ENCODE data around the gene SENP3. TPM values are rescaled to one million over a fixed set of nuclear protein-coding genes. Genes with fewer than 3 reads are reported as not detected.
"Not testable (repeated sequence)": the region's sequence is repeated elsewhere in the genome, so short reads cannot be mapped to it uniquely, and the experiment has no call there.

SENP3 gene
- total RNA-seq, 1 experiment from 2014 or later: 92.2 TPM

GRCh38 chr17:7590743-7591142 is 29.0 kb downstream of the SENP3 start:
- DNase-seq (ENCODE audit: extremely low read depth, low read depth): no peak

- no peak for DNase-seq (ENCODE audit: extremely low read depth, low read depth)
Observed at GRCh38 chr17:7591596-7591995, 29.9 kb downstream of the SENP3 start.

- no peak for DNase-seq (ENCODE audit: extremely low read depth, low read depth)
Observed at GRCh38 chr17:7592422-7593021, 30.8 kb downstream of the SENP3 start.

GRCh38 chr17:7593296-7593695 is 31.6 kb downstream of the SENP3 start:
- DNase-seq (ENCODE audit: extremely low read depth, low read depth): no peak

GRCh38 chr17:7597561-7597960 is 35.8 kb downstream of the SENP3 start:
- DNase-seq (ENCODE audit: extremely low read depth, low read depth): not testable (repeated sequence)

GRCh38 chr17:7606280-7606679 is 44.6 kb downstream of the SENP3 start:
- no peak for DNase-seq (ENCODE audit: extremely low read depth, low read depth)

GRCh38 chr17:7610641-7611040 is 48.9 kb downstream of the SENP3 start:
- DNase-seq (ENCODE audit: extremely low read depth, low read depth): no peak

- no peak for DNase-seq (ENCODE audit: extremely low read depth, low read depth)
Observed at GRCh38 chr17:7611635-7612293, 50.0 kb downstream of the SENP3 start.

- no peak for DNase-seq (ENCODE audit: extremely low read depth, low read depth)
Observed at GRCh38 chr17:7612294-7612640, 50.5 kb downstream of the SENP3 start.

- DNase-seq (ENCODE audit: extremely low read depth, low read depth): no peak
Observed at GRCh38 chr17:7613769-7614424, 52.2 kb downstream of the SENP3 start.

GRCh38 chr17:7614425-7615264 is 52.9 kb downstream of the SENP3 start, which contains the start of gene FXR2:
FXR2 (minus strand) TSS chr17:7614897; CDS start chr17:7614532, 365 bp downstream.
- peak; percentile 100 for DNase-seq (ENCODE audit: extremely low read depth, low read depth)

- DNase-seq (ENCODE audit: extremely low read depth, low read depth): no peak
Observed at GRCh38 chr17:7615265-7615747, 53.6 kb downstream of the SENP3 start.

- no peak for DNase-seq (ENCODE audit: extremely low read depth, low read depth)
Observed at GRCh38 chr17:7618608-7619007, 56.9 kb downstream of the SENP3 start.

- DNase-seq (ENCODE audit: extremely low read depth, low read depth): no peak
Observed at GRCh38 chr17:7620835-7621234, 59.1 kb downstream of the SENP3 start.

Small RNAs within 50 kb of the gene (small RNA-seq; reads per million reads assigned to genes)
- 0 reads per million in 2 experiments for gene CD68
- 0 reads per million in 2 experiments for gene RF00019
- 0 reads per million in 2 experiments for gene SNORA48
- gene SNORD10: 0 reads per million in 2 experiments

Other genes with a start within 250 kb of the SENP3 start
- 63.3 and 64.2 TPM in 2 replicates for gene GPS2, start 246.6 kb upstream of the SENP3 start, total RNA-seq (2014; rRNA removed; shearing (Covaris generic))
- 15.0 and 22.7 TPM in 2 replicates for gene NEURL4, start 232.6 kb upstream of the SENP3 start, total RNA-seq (2014; rRNA removed; shearing (Covaris generic))
- 0.02 TPM in 1 of 2 replicates, not detected in the other for gene ACAP1, start 225.4 kb upstream of the SENP3 start, total RNA-seq (2014; rRNA removed; shearing (Covaris generic))
- 5.0 and 6.0 TPM in 2 replicates for gene KCTD11, start 209.8 kb upstream of the SENP3 start, total RNA-seq (2014; rRNA removed; shearing (Covaris generic))
- gene TMEM95, start 206.8 kb upstream of the SENP3 start, total RNA-seq (2014; rRNA removed; shearing (Covaris generic)): not detected in 2 replicates
- gene TNK1, start 180.8 kb upstream of the SENP3 start, total RNA-seq (2014; rRNA removed; shearing (Covaris generic)): 3.5 and 3.9 TPM in 2 replicates
- 31.3 and 32.4 TPM in 2 replicates for gene PLSCR3, start 167.4 kb upstream of the SENP3 start, total RNA-seq (2014; rRNA removed; shearing (Covaris generic))
- gene TMEM256, start 157.8 kb upstream of the SENP3 start, total RNA-seq (2014; rRNA removed; shearing (Covaris generic)): 107 and 202 TPM in 2 replicates
- gene NLGN2, start 154.1 kb upstream of the SENP3 start, total RNA-seq (2014; rRNA removed; shearing (Covaris generic)): 5.5 and 6.2 TPM in 2 replicates
- gene SPEM1, start 141.6 kb upstream of the SENP3 start, total RNA-seq (2014; rRNA removed; shearing (Covaris generic)): not detected in 2 replicates
- gene SPEM2, start 136.3 kb upstream of the SENP3 start, total RNA-seq (2014; rRNA removed; shearing (Covaris generic)): not detected in 2 replicates
- gene SPEM3, start 133.1 kb upstream of the SENP3 start, total RNA-seq (2014; rRNA removed; shearing (Covaris generic)): not detected in 2 replicates
- 6.3 and 7.9 TPM in 2 replicates for gene TMEM102, start 126.5 kb upstream of the SENP3 start, total RNA-seq (2014; rRNA removed; shearing (Covaris generic))
- gene FGF11, start 122.4 kb upstream of the SENP3 start, total RNA-seq (2014; rRNA removed; shearing (Covaris generic)): 1.2 TPM in 2 replicates
- gene CHRNB1, start 116.9 kb upstream of the SENP3 start, total RNA-seq (2014; rRNA removed; shearing (Covaris generic)): 3.6 and 3.8 TPM in 2 replicates
- gene ZBTB4, start 82.3 kb upstream of the SENP3 start, total RNA-seq (2014; rRNA removed; shearing (Covaris generic)): 14.7 and 15.3 TPM in 2 replicates
- not detected in 2 replicates for gene SLC35G6, start 80.5 kb upstream of the SENP3 start, total RNA-seq (2014; rRNA removed; shearing (Covaris generic))
- 27.1 and 35.3 TPM in 2 replicates for gene POLR2A, start 77.6 kb upstream of the SENP3 start, total RNA-seq (2014; rRNA removed; shearing (Covaris generic))
- 6.9 and 8.1 TPM in 2 replicates for gene TNFSF12, start 12.9 kb upstream of the SENP3 start, total RNA-seq (2014; rRNA removed; shearing (Covaris generic))
- gene TNFSF13, start 3.2 kb upstream of the SENP3 start, total RNA-seq (2014; rRNA removed; shearing (Covaris generic)): 0.63 and 1.4 TPM in 2 replicates
- gene CD68, start 17.7 kb downstream of the SENP3 start, total RNA-seq (2014; rRNA removed; shearing (Covaris generic)): 24.5 and 29.4 TPM in 2 replicates
- 107 and 133 TPM in 2 replicates for gene MPDU1, start 21.9 kb downstream of the SENP3 start, total RNA-seq (2014; rRNA removed; shearing (Covaris generic))
- gene SOX15, start 28.2 kb downstream of the SENP3 start, total RNA-seq (2014; rRNA removed; shearing (Covaris generic)): 0.47 TPM in 1 of 2 replicates, not detected in the other
- 72.6 and 73.3 TPM in 2 replicates for gene FXR2, start 53.0 kb downstream of the SENP3 start, total RNA-seq (2014; rRNA removed; shearing (Covaris generic))
- gene SAT2, start 65.9 kb downstream of the SENP3 start, total RNA-seq (2014; rRNA removed; shearing (Covaris generic)): 51.5 and 53.9 TPM in 2 replicates
- 0.10 TPM in 1 of 2 replicates, not detected in the other for gene SHBG, start 68.2 kb downstream of the SENP3 start, total RNA-seq (2014; rRNA removed; shearing (Covaris generic))
- not detected in 2 replicates for gene ATP1B2, start 89.0 kb downstream of the SENP3 start, total RNA-seq (2014; rRNA removed; shearing (Covaris generic))
- 44.4 and 46.2 TPM in 2 replicates for gene TP53, start 125.6 kb downstream of the SENP3 start, total RNA-seq (2014; rRNA removed; shearing (Covaris generic))
- gene WRAP53, start 126.6 kb downstream of the SENP3 start, total RNA-seq (2014; rRNA removed; shearing (Covaris generic)): 16.1 and 17.1 TPM in 2 replicates
- 0.14 and 0.35 TPM in 2 replicates for gene EFNB3, start 143.3 kb downstream of the SENP3 start, total RNA-seq (2014; rRNA removed; shearing (Covaris generic))
- not detected in 2 replicates for gene DNAH2, start 155.8 kb downstream of the SENP3 start, total RNA-seq (2014; rRNA removed; shearing (Covaris generic))